ENCODE measurements around the gene QKI. TPM values are rescaled to one million over a fixed set of nuclear protein-coding genes. Genes with fewer than 3 reads are reported as not detected.
"Not testable (repeated sequence)": the region's sequence is repeated elsewhere in the genome, so short reads cannot be mapped to it uniquely, and the experiment has no call there.

QKI gene
- total RNA-seq, 8 experiments from 2014 or later, result 67.5 to 316 (median 142) TPM

DNA sequence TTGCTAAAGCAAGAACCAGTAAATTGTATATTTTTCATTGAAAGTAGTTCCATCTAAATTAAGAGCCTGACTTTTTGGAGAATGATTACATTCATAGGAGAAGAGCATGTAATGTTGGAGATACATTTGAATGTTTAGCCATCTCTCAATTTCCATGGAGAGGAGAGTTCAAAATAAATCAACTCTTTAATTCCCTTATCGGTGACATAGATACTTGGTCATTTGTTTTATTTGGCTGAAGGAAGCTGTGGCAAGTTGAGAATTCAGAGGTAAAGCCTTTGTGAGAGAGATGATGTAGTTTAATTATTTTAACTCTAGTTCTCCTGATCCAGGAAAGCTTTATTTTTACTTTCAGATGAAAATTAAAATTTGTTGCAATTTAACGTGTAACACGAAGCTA is 22.3 kb downstream of the QKI start:
- 75 to 100% (median 89%) methylated on average over 1 to 3 of the region's 3 CpGs for WGBS, 10 experiments
- in situ Hi-C loops (cut with MboI; ENCODE audit: low pct_unique_long_range_greater_than_20kb in 2 of 9, low sequenced_read_pairs in 9 of 9, unreplicated experiment in 9 of 9), result loop anchor here in 6 of 9 experiments (25.0 kb wide), 5 partner anchors 125 to 1800 kb away; no protein-coding TSS in a partner anchor
- ATAC-seq (replicated peaks in 6 of 8), result no peak
- Histone ChIP-seq H3K4me1 (replicated peaks in 1 of 2) (peaks cover 23 to 57% of the 10 kb centered on the region in 2 donors), H3K4me3 (no peak overlapping the region), H3K27ac (no peak overlapping the region)

- H3K4me3 ChIP-seq, result no peak overlapping the region
- H3K4me1 ChIP-seq (replicated peaks in 1 of 2), result peaks cover 21 to 59% of the 10 kb centered on the region in 2 donors
- whole genome bisulfite sequencing, 10 experiments, result 26 to 100% (median 76%) methylated on average over 1 to 3 of the region's 3 CpGs; no CpG with 5 or more reads in 2 of the 10 experiments
- no peak for ATAC-seq (replicated peaks in 6 of 8)
- in situ Hi-C loops (cut with MboI; ENCODE audit: low pct_unique_long_range_greater_than_20kb in 2 of 9, low sequenced_read_pairs in 9 of 9, unreplicated experiment in 9 of 9), result loop anchor here in 6 of 9 experiments (25.0 kb wide), 5 partner anchors 125 to 1800 kb away; no protein-coding TSS in a partner anchor
- no peak overlapping the region for H3K27ac ChIP-seq
Measured at GRCh38 chr6:163437466-163437865, 22.9 kb downstream of the QKI start.

- ATAC-seq (replicated peaks in 6 of 8), result peak in 1 of 8 experiments; percentile 43
Measured at GRCh38 chr6:163438298-163438939, 23.9 kb downstream of the QKI start.

GRCh38 chr6:163438940-163439335 is 24.4 kb downstream of the QKI start:
- Histone ChIP-seq H3K4me3 (no peak overlapping the region), H3K4me1 (replicated peaks in 1 of 2) (peaks cover 32 to 69% of the 10 kb centered on the region in 2 donors)

More at GRCh38 chr6:163438298-163438939, 23.9 kb downstream of the QKI start:
- no peak overlapping the region for H3K4me3 ChIP-seq
- WGBS, 10 experiments, result 50 to 96% (median 84%) methylated on average over 1 to 3 of the region's 3 CpGs
- H3K27ac ChIP-seq, result no peak overlapping the region
- in situ Hi-C loops (cut with MboI; ENCODE audit: low pct_unique_long_range_greater_than_20kb in 2 of 9, low sequenced_read_pairs in 9 of 9, unreplicated experiment in 9 of 9), result loop anchor here in 6 of 9 experiments (25.0 kb wide), 5 partner anchors 124 to 1799 kb away; no protein-coding TSS in a partner anchor
- H3K4me1 ChIP-seq (replicated peaks in 1 of 2), result peaks cover 27 to 69% of the 10 kb centered on the region in 2 donors

DNA sequence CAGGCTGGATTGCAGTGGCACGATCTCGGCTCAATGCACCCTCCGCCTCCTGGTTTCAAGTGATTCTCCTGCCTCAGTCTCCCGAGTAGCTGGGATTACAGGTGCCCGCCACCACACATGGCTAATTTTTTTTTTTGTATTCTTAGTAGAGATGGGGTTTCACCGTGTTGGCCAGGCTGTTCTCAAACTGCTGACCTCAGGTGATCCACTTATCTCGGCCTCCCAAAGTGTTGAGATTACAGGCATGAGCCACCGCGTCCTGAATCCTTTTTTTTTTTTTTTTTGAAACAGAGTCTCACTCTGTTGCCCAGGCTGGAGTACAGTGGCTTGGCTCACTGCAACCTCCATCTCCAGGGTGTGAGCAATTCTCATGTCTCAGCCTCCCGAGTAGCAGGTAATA is 24.9 kb downstream of the QKI start:
- not testable (repeated sequence) for ATAC-seq (replicated peaks in 6 of 8); H3K27ac ChIP-seq

More at GRCh38 chr6:163438940-163439335, 24.4 kb downstream of the QKI start:
- peak in 3 of 8 experiments; percentile 44 to 70 (median 58) for ATAC-seq (replicated peaks in 6 of 8)
- in situ Hi-C loops (cut with MboI; ENCODE audit: low pct_unique_long_range_greater_than_20kb in 2 of 9, low sequenced_read_pairs in 9 of 9, unreplicated experiment in 9 of 9), result loop anchor here in 6 of 9 experiments (25.0 kb wide), 5 partner anchors 123 to 1798 kb away; no protein-coding TSS in a partner anchor
- 93 to 100% (median 96%) methylated on average over 2 to 4 of the region's 4 CpGs; no CpG with 5 or more reads in 1 of the 10 experiments for WGBS, 10 experiments
- no peak overlapping the region for H3K27ac ChIP-seq

GRCh38 chr6:163439997-163440396 is 25.5 kb downstream of the QKI start:
- Histone ChIP-seq H3K27ac (no peak overlapping the region), H3K4me3 (no peak overlapping the region), H3K4me1 (replicated peaks in 1 of 2) (peaks cover 32 to 66% of the 10 kb centered on the region in 2 donors)
- in situ Hi-C loops (cut with MboI; ENCODE audit: low pct_unique_long_range_greater_than_20kb in 2 of 9, low sequenced_read_pairs in 9 of 9, unreplicated experiment in 9 of 9), result loop anchor here in 6 of 9 experiments (25.0 kb wide), 5 partner anchors 122 to 1797 kb away; no protein-coding TSS in a partner anchor
- ATAC-seq (replicated peaks in 6 of 8), result no peak

More for the DNA sequence above, 24.9 kb downstream of the QKI start:
- H3K4me3 ChIP-seq, result not testable (repeated sequence)
- H3K4me1 ChIP-seq (replicated peaks in 1 of 2), result peaks cover 32 to 69% of the 10 kb centered on the region in 2 donors
- in situ Hi-C loops (cut with MboI; ENCODE audit: low pct_unique_long_range_greater_than_20kb in 2 of 9, low sequenced_read_pairs in 9 of 9, unreplicated experiment in 9 of 9), result loop anchor here in 6 of 9 experiments (25.0 kb wide), 5 partner anchors 123 to 1798 kb away; no protein-coding TSS in a partner anchor
- WGBS, 10 experiments, result 90 to 100% (median 97%) methylated on average over 2 to 7 of the region's 10 CpGs; no CpG with 5 or more reads in 1 of the 10 experiments

DNA sequence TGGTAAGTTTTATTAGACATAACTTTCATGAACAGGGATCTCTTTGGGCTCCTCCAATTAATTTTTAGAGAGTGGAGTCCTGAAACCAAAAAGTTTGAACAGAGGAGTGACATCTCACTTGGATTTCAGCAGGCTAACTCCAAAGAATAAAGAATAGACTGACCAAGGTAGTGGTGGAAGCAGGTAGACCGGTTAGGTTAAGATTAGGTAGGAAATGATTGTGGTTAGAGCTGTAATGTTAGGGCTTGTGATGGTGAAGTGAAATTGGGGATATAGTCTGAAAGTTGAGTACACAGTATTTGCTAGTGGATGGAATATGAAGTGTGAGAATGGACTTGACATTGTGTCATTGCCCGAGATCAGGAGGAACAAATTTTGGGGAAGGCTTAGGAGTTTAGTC is 27.8 kb downstream of the QKI start:
- H3K4me3 ChIP-seq, result no peak overlapping the region
- no peak for ATAC-seq (replicated peaks in 6 of 8)
- H3K4me1 ChIP-seq (replicated peaks in 1 of 2), result peaks cover 32 to 56% of the 10 kb centered on the region in 2 donors
- in situ Hi-C loops (cut with MboI; ENCODE audit: low pct_unique_long_range_greater_than_20kb in 2 of 9, low sequenced_read_pairs in 9 of 9, unreplicated experiment in 9 of 9), result loop anchor here in 6 of 9 experiments (25.0 kb wide), 5 partner anchors 120 to 1795 kb away; no protein-coding TSS in a partner anchor
- H3K27ac ChIP-seq, result no peak overlapping the region
- WGBS, 10 experiments, result 80 to 100% (median 93%) methylated on average over 1 to 2 of the region's 2 CpGs; no CpG with 5 or more reads in 1 of the 10 experiments

- WGBS, 10 experiments, result 24 to 100% (median 100%) methylated on average over 1 to 2 of the region's 2 CpGs; no CpG with 5 or more reads in 1 of the 10 experiments
- ATAC-seq (replicated peaks in 6 of 8), result peak in 4 of 8 experiments; percentile 19 to 44 (median 31)
- Histone ChIP-seq H3K4me3 (no peak overlapping the region), H3K27ac (no peak overlapping the region), H3K4me1 (replicated peaks in 1 of 2) (peaks cover 37 to 52% of the 10 kb centered on the region in 2 donors)
- in situ Hi-C loops (cut with MboI; ENCODE audit: low pct_unique_long_range_greater_than_20kb in 2 of 9, low sequenced_read_pairs in 9 of 9, unreplicated experiment in 9 of 9), result loop anchor here in 6 of 9 experiments (25.0 kb wide), 5 partner anchors 118 to 1793 kb away; no protein-coding TSS in a partner anchor
Measured at GRCh38 chr6:163444077-163444476, 29.6 kb downstream of the QKI start.

DNA sequence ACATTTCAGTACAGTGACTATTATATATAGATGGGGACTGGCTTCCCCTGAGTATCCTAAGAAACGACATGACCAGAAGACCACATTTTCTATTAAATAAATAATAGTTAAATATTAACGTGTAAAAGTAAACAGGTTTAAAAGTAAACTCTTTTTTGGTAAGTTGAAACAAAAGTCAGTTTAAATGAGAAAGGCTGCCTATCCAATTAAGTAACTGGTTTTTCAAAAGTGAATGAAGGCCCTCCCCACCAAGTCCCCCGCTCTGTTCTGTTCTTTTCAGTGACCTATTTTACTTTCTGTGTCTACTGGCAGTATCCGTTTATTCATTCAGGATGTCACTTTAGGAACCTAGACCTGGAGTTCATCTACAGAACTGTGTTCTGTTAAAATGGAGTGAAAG is 32.0 kb downstream of the QKI start:
- peaks cover 26 to 56% of the 10 kb centered on the region in 2 donors for H3K4me1 ChIP-seq (replicated peaks in 1 of 2)
- WGBS, 10 experiments, result 29 to 100% (median 58%) methylated on average over 2 to 4 of the region's 4 CpGs; no CpG with 5 or more reads in 1 of the 10 experiments
- in situ Hi-C loops (cut with MboI; ENCODE audit: low pct_unique_long_range_greater_than_20kb in 2 of 9, low sequenced_read_pairs in 9 of 9, unreplicated experiment in 9 of 9), result loop anchor here in 6 of 9 experiments (25.0 kb wide), 5 partner anchors 116 to 1791 kb away; no protein-coding TSS in a partner anchor
- no peak for ATAC-seq (replicated peaks in 6 of 8)
- H3K4me3 ChIP-seq, result no peak overlapping the region
- no peak overlapping the region for H3K27ac ChIP-seq

GRCh38 chr6:163449076-163449475 is 34.6 kb downstream of the QKI start:
- ATAC-seq (replicated peaks in 6 of 8), result no peak
- 0 to 100% (median 40%) methylated on average over 1 of the region's 1 CpG; no CpG with 5 or more reads in 2 of the 10 experiments for WGBS, 10 experiments
- peaks cover 8 to 44% of the 10 kb centered on the region in 2 donors for H3K4me1 ChIP-seq (replicated peaks in 1 of 2)
- in situ Hi-C loops (cut with MboI; ENCODE audit: low pct_unique_long_range_greater_than_20kb in 2 of 9, low sequenced_read_pairs in 9 of 9, unreplicated experiment in 9 of 9), result loop anchor here in 6 of 9 experiments (25.0 kb wide), 5 partner anchors 113 to 1788 kb away; no protein-coding TSS in a partner anchor
- no peak overlapping the region for H3K27ac ChIP-seq
- H3K4me3 ChIP-seq, result no peak overlapping the region

DNA sequence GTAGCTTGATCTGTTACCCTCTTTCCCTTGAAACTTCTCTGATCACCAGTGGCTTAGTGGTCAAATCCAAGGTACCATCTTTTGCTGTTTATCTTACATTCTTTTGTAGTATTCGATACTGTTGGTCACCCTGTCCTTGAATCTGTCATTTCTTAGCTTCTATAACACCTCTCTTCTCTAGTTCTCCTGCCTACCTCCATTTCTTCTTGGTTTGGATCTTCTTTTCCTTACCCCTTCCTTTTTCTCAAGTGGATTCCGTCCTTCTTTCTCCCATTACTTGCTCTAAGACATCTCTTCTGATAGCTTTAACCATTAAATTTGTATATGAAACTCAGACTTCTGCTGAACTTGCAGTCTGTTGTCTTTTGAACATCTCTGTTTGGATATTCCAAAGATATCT is 39.9 kb downstream of the QKI start:
- no peak for ATAC-seq (replicated peaks in 6 of 8)
- 88 to 100% (median 100%) methylated on average over 1 to 2 of the region's 2 CpGs for WGBS, 10 experiments
- Histone ChIP-seq H3K27ac (no peak overlapping the region), H3K4me3 (no peak overlapping the region), H3K4me1 (replicated peaks in 1 of 2) (peaks cover 6 to 17% of the 10 kb centered on the region in 2 donors)
- in situ Hi-C loops (cut with MboI; ENCODE audit: low pct_unique_long_range_greater_than_20kb in 2 of 9, low sequenced_read_pairs in 9 of 9, unreplicated experiment in 9 of 9), result loop anchor here in 1 of 9 experiments (25.0 kb wide), 1 partner anchor 508 kb away; no protein-coding TSS in a partner anchor

- peaks cover 10% of the 10 kb centered on the region in 2 donors for H3K4me1 ChIP-seq (replicated peaks in 1 of 2)
- in situ Hi-C loops (cut with MboI; ENCODE audit: low pct_unique_long_range_greater_than_20kb in 2 of 9, low sequenced_read_pairs in 9 of 9, unreplicated experiment in 9 of 9), result loop anchor here in 1 of 9 experiments (25.0 kb wide), 1 partner anchor 507 kb away; no protein-coding TSS in a partner anchor
- no peak overlapping the region for H3K4me3 ChIP-seq
- no peak for ATAC-seq (replicated peaks in 6 of 8)
- no peak overlapping the region for H3K27ac ChIP-seq
Measured at GRCh38 chr6:163455552-163455951, 41.0 kb downstream of the QKI start.

Measured in motor neuron (in vitro differentiated cells).